Progenitor cell of endocrine pancreas (in vitro differentiated cells): ENCODE results near the gene CMTM8. TPM values are rescaled to one million over a fixed set of nuclear protein-coding genes. Genes with fewer than 3 reads are reported as not detected.

Experiments used
- DNase-seq: peaks from one replicate; pipeline ENCODE4 v3.0.0; 2021; ENCODE audit warnings: low spot score; ENCODE audit not compliant: unreplicated experiment
- H3K27ac Mint-ChIP-seq: 2 replicates; pipeline ENCODE4 v1.8.0; 2021; ENCODE audit warnings: mild to moderate bottlenecking, moderate library complexity, mixed read lengths
- H3K27me3 Mint-ChIP-seq: 2 replicates; pipeline ENCODE4 v1.8.0; 2021; ENCODE audit warnings: mixed read lengths
- H3K36me3 Mint-ChIP-seq: 2 replicates; pipeline ENCODE4 v1.8.0; 2022; ENCODE audit warnings: mixed read lengths; ENCODE audit not compliant: insufficient read depth
- H3K4me1 Mint-ChIP-seq: 2 replicates; pipeline ENCODE4 v1.8.0; 2021; ENCODE audit warnings: low read depth, mixed read lengths
- H3K4me3 Mint-ChIP-seq: 2 replicates; pipeline ENCODE4 v1.8.0; 2021; ENCODE audit warnings: low read depth, mild to moderate bottlenecking, moderate library complexity, mixed read lengths
- H3K9me3 Mint-ChIP-seq: 2 replicates; pipeline ENCODE4 v1.8.0; 2021; ENCODE audit warnings: low read depth, mixed read lengths
- CTCF ChIP-seq: fragments of 200-600 bp; sonication (generic); IDR thresholded peaks from one replicate; pipeline ENCODE4 v1.5.0; 2021; ENCODE audit warnings: antibody characterized with exemption, mild to moderate bottlenecking; ENCODE audit not compliant: unreplicated experiment
- total RNA-seq: library from RNA; stranded (reverse); gene quantifications from 2 replicates; pipeline ENCODE4 v1.2.1, GENCODE V29; 2021

CMTM8 gene
- total RNA-seq, 1 donor from 2014 or later = 39.1 TPM

- Mint-ChIP-seq H3K4me1 (peaks cover 16% of the 10 kb centered on the region), H3K27me3 (no peaks in the 10 kb centered on the region), H3K27ac (no peak overlapping the region), H3K4me3 (no peak overlapping the region), H3K9me3 (no peaks in the 10 kb centered on the region), H3K36me3 (no peaks in the 10 kb centered on the region)
- TF ChIP-seq CTCF = no peak
- DNase-seq = no peak
Measured at GRCh38 chr3:32195995-32196540, 42.4 kb upstream of the CMTM8 start.

GRCh38 chr3:32197991-32198390 lies 40.5 kb upstream of the CMTM8 start:
- no peak overlapping the region for H3K27ac Mint-ChIP-seq
- no peaks in the 10 kb centered on the region for H3K9me3 Mint-ChIP-seq
- peaks cover 11% of the 10 kb centered on the region for H3K4me1 Mint-ChIP-seq
- H3K27me3 Mint-ChIP-seq = no peaks in the 10 kb centered on the region
- TF ChIP-seq CTCF = no peak
- no peak overlapping the region for H3K4me3 Mint-ChIP-seq
- H3K36me3 Mint-ChIP-seq = no peaks in the 10 kb centered on the region
- no peak for DNase-seq

- Mint-ChIP-seq H3K4me1 (peaks cover 11% of the 10 kb centered on the region), H3K27ac (no peak overlapping the region), H3K36me3 (no peaks in the 10 kb centered on the region), H3K27me3 (no peaks in the 10 kb centered on the region), H3K9me3 (no peaks in the 10 kb centered on the region), H3K4me3 (no peak overlapping the region)
- no peak for DNase-seq
- TF ChIP-seq CTCF = no peak
Measured at GRCh38 chr3:32198714-32199113, 39.8 kb upstream of the CMTM8 start.

- Mint-ChIP-seq H3K9me3 (no peaks in the 10 kb centered on the region), H3K4me3 (no peak overlapping the region), H3K36me3 (no peaks in the 10 kb centered on the region), H3K27me3 (no peaks in the 10 kb centered on the region), H3K4me1 (peaks cover 1% of the 10 kb centered on the region), H3K27ac (no peak overlapping the region)
- DNase-seq = no peak
- no peak for TF ChIP-seq CTCF
Measured at GRCh38 chr3:32200490-32200889, 38.0 kb upstream of the CMTM8 start.

GRCh38 chr3:32200992-32201758 lies 37.3 kb upstream of the CMTM8 start:
- no peaks in the 10 kb centered on the region for H3K36me3 Mint-ChIP-seq
- DNase-seq = no peak
- no peak overlapping the region for H3K4me3 Mint-ChIP-seq
- H3K27ac Mint-ChIP-seq = no peak overlapping the region
- no peaks in the 10 kb centered on the region for H3K27me3 Mint-ChIP-seq
- TF ChIP-seq CTCF = no peak
- H3K4me1 Mint-ChIP-seq = peaks cover 1% of the 10 kb centered on the region
- H3K9me3 Mint-ChIP-seq = no peaks in the 10 kb centered on the region
